ENCODE data around the gene PERM1. TPM values are rescaled to one million over a fixed set of nuclear protein-coding genes. Genes with fewer than 3 reads are reported as not detected.
A peak's percentile ranks its signal among the peaks of the same experiment; 100 is the strongest.

PERM1 gene
- total and polyA plus RNA-seq, 2 of the 13 experiments (the other 11 are each of a cell fraction or from before 2014, with no cell fraction given), result 0.04 to 0.29 TPM

GRCh38 chr1:995665-996633, 14.1 kb upstream of the PERM1 start (continued):
- TF ChIP-seq FOXP4 (CRISPR knock-in tag; IDR thresholded peaks at IDR 0.05), result peak; percentile 69; the same call in 1 of the 2 replicates
- TF ChIP-seq ZNF580 (CRISPR knock-in tag; IDR thresholded peaks at IDR 0.05; ENCODE audit: borderline replicate concordance, low read depth), result no peak
- TF ChIP-seq ZFP91 (CRISPR knock-in tag; IDR thresholded peaks at IDR 0.05; ENCODE audit: borderline replicate concordance), result no peak
- TF ChIP-seq CEBPZ (IDR thresholded peaks at IDR 0.05; ENCODE audit: low read length), result no peak
- peak; percentile 58 for TF ChIP-seq ZNF687 (CRISPR knock-in tag; IDR thresholded peaks at IDR 0.05)
- TF ChIP-seq IKZF1 (IDR thresholded peaks at IDR 0.05), result no peak
- TF ChIP-seq HINFP (CRISPR knock-in tag; IDR thresholded peaks at IDR 0.05; ENCODE audit: low read depth), result no peak
- TF ChIP-seq JUN (CRISPR knock-in tag; IDR thresholded peaks at IDR 0.05), result no peak
- peak; percentile 38; the same call in 1 of the 2 replicates for TF ChIP-seq RXRB (CRISPR knock-in tag; IDR thresholded peaks at IDR 0.05; ENCODE audit: borderline replicate concordance)
- no peak for TF ChIP-seq ZBTB20 (CRISPR knock-in tag; IDR thresholded peaks at IDR 0.05; ENCODE audit: borderline replicate concordance, low read depth)
- no peak for TF ChIP-seq ZNF781 (CRISPR knock-in tag; IDR thresholded peaks at IDR 0.05; ENCODE audit: borderline replicate concordance, not compliant biosample characterization)
- TF ChIP-seq ZSCAN22 (CRISPR knock-in tag; IDR thresholded peaks at IDR 0.05), result no peak
- TF ChIP-seq ZNF607 (CRISPR knock-in tag; IDR thresholded peaks at IDR 0.05; ENCODE audit: borderline replicate concordance), result no peak
